K562 (cell line): ENCODE results near the gene PNKD. TPM values are rescaled to one million over a fixed set of nuclear protein-coding genes. Genes with fewer than 3 reads are reported as not detected.

ENCODE experiments used
- CBX1 ChIP-seq: sonication (generic); IDR thresholded peaks from 2 replicates; pipeline ENCODE4 v1.6.1; 2016; ENCODE audit warnings: antibody characterized with exemption, low read depth, mild to moderate bottlenecking
- CTCF ChIP-seq, 3 experiments: IDR thresholded peaks in 2 of 3; conservative IDR thresholded peaks in 1 of 3; 2 replicates each; pipeline ENCODE4 v1.5.1; 2011 to 2012; ENCODE audit warnings: low read length in 3 of 3, mild to moderate bottlenecking in 3 of 3, control low read depth in 2 of 3, improper control_type of control experiment in 1 of 3, inconsistent platforms in 1 of 3, low read depth in 1 of 3, mixed read lengths in 1 of 3, moderate library complexity in 1 of 3; ENCODE audit not compliant: insufficient read depth in 2 of 3
- DLX4 ChIP-seq: fragments of 250-450 bp; sonication (Bioruptor Pico); IDR thresholded peaks from 2 replicates; pipeline ENCODE4 v1.6.1; 2021; ENCODE audit warnings: mild to moderate bottlenecking
- FOXJ2 ChIP-seq: fragments of 200-800 bp; sonication (Bioruptor generic); IDR thresholded peaks from 2 replicates; pipeline ENCODE4 v1.6.1; 2016; ENCODE audit warnings: missing genetic modification characterization, missing compliant biosample characterization
- GABPB2 ChIP-seq: fragments of 250-450 bp; sonication (Bioruptor Pico); conservative IDR thresholded peaks from 2 replicates; pipeline ENCODE4 v1.5.1; 2021; ENCODE audit warnings: mild to moderate bottlenecking
- HDGF ChIP-seq: fragments of 450-650 bp; IDR thresholded peaks from 2 replicates; pipeline ENCODE4 v1.6.1; 2016
- HNRNPL ChIP-seq: fragments of 200-400 bp; formaldehyde crosslinking; IDR thresholded peaks from 2 replicates; pipeline ENCODE4 v1.6.1; 2017; ENCODE audit warnings: low read depth, mild to moderate bottlenecking, low read length
- KLF1 ChIP-seq: fragments of 450-650 bp; IDR thresholded peaks from 2 replicates; pipeline ENCODE4 v1.6.1; 2016; ENCODE audit warnings: missing genetic modification characterization, missing compliant biosample characterization
- MAZ ChIP-seq, 2 experiments: fragments of 450-650 bp in 1 of 2; sonication (generic) in 1 of 2; formaldehyde crosslinking; IDR thresholded peaks in 1 of 2; conservative IDR thresholded peaks in 1 of 2; 2 replicates each; pipeline versions ENCODE4 v1.4.0 to v1.5.0; 2020; ENCODE audit warnings: mild to moderate bottlenecking in 1 of 2, missing genetic modification reagents in 1 of 2
- MYC ChIP-seq, 2 experiments: fragments of 250-450 bp in 1 of 2; sonication (Bioruptor Pico) in 1 of 2; IDR thresholded peaks; 2 replicates each; pipeline versions ENCODE4 v1.5.1 to v1.6.1; 2012 to 2021; ENCODE audit warnings: low read depth in 2 of 2, borderline replicate concordance in 1 of 2, improper control_type of control experiment in 1 of 2, low read length in 1 of 2, mild to moderate bottlenecking in 1 of 2, moderate library complexity in 1 of 2
- NFIC ChIP-seq: fragments of 450-650 bp; IDR thresholded peaks from 2 replicates; pipeline ENCODE4 v1.6.1; 2017; ENCODE audit warnings: mild to moderate bottlenecking, inconsistent platforms
- NRF1 ChIP-seq, 2 experiments: fragments of 450-650 bp; IDR thresholded peaks in 1 of 2; conservative IDR thresholded peaks in 1 of 2; 2 replicates each; pipeline ENCODE4 v1.6.1; 2014; ENCODE audit warnings: mild to moderate bottlenecking in 2 of 2
- RFX1 ChIP-seq: fragments of 450-650 bp; IDR thresholded peaks from 2 replicates; pipeline ENCODE4 v1.6.1; 2016; ENCODE audit warnings: mild to moderate bottlenecking, moderate library complexity
- SIN3A ChIP-seq, 2 experiments: fragments of 150-350 bp in 1 of 2; IDR thresholded peaks; 2 replicates each; pipeline ENCODE4 v1.6.1; 2011 to 2016; ENCODE audit warnings: borderline replicate concordance in 2 of 2, low read depth in 2 of 2, low read length in 2 of 2, mild to moderate bottlenecking in 2 of 2, moderate library complexity in 2 of 2; ENCODE audit not compliant: control insufficient read depth in 1 of 2
- TEAD1 ChIP-seq, 2 experiments: fragments of 450-650 bp in 1 of 2; sonication (generic) in 1 of 2; formaldehyde crosslinking; IDR thresholded peaks; 2 replicates each; pipeline versions ENCODE4 v1.4.0 to v1.8.0; 2020 to 2022; ENCODE audit warnings: mild to moderate bottlenecking in 2 of 2, missing genetic modification reagents in 1 of 2
- ZNF511 ChIP-seq: sonication (generic); formaldehyde crosslinking; IDR thresholded peaks from 2 replicates; pipeline ENCODE4 v1.8.0; 2022; ENCODE audit warnings: mild to moderate bottlenecking, missing genetic modification reagents
- ZNF77 ChIP-seq: fragments of 250-450 bp; sonication (Bioruptor Pico); IDR thresholded peaks from 2 replicates; pipeline ENCODE4 v1.5.0; 2020
- polyA plus RNA-seq, 8 experiments: library from polyadenylated mRNA; depleted of rRNA in 4 of 8; stranded (reverse) in 5 of 8; unstranded in 3 of 8; fragments of >200 nt; fragmentation: Nextera tagmentation in 2 of 8; fragmentation: Illumina TruSeq in 1 of 8; extraction: Ambion mirVana in 2 of 8; extraction: Trizol in 1 of 8; gene quantifications; 2 replicates each; pipeline versions ENCODE4 v1.2.1 to v1.2.3, GENCODE V29; 2011 to 2014; ENCODE audit warnings: inconsistent platforms in 1 of 8, missing spikeins in 1 of 8
- total RNA-seq, 7 experiments: library from RNA; depleted of rRNA in 6 of 7; stranded (reverse); fragments of >200 nt in 6 of 7; fragmentation: Illumina TruSeq in 2 of 7; extraction: Trizol in 2 of 7; gene quantifications; 2 replicates each; pipeline versions ENCODE4 v1.2.1 to v1.2.3, GENCODE V29; 2011 to 2021; ENCODE audit warnings: low replicate concordance in 1 of 7
- TF ChIP-seq, protein P1 (sequence below): fragments of 200-800 bp; sonication (Bioruptor generic); IDR thresholded peaks from 2 replicates; pipeline ENCODE4 v1.6.1; 2017; ENCODE audit warnings: missing genetic modification characterization, missing compliant biosample characterization
- TF ChIP-seq, protein P2 (sequence below): fragments of 250-450 bp; sonication (Bioruptor Pico); IDR thresholded peaks from 2 replicates; pipeline ENCODE4 v1.5.0; 2021; ENCODE audit warnings: mild to moderate bottlenecking, borderline replicate concordance

PNKD gene
- total and polyA plus RNA-seq, 9 of the 15 experiments (the other 6 are each of a cell fraction or from before 2014, with no cell fraction given) = 26.0 to 105 (median 60.1) TPM

- TF ChIP-seq, protein P1, sequence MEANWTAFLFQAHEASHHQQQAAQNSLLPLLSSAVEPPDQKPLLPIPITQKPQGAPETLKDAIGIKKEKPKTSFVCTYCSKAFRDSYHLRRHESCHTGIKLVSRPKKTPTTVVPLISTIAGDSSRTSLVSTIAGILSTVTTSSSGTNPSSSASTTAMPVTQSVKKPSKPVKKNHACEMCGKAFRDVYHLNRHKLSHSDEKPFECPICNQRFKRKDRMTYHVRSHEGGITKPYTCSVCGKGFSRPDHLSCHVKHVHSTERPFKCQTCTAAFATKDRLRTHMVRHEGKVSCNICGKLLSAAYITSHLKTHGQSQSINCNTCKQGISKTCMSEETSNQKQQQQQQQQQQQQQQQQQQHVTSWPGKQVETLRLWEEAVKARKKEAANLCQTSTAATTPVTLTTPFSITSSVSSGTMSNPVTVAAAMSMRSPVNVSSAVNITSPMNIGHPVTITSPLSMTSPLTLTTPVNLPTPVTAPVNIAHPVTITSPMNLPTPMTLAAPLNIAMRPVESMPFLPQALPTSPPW = peak; percentile 87
- TF ChIP-seq FOXJ2 (tag) (0 out of 2 replicates have a peak, but pooled peaks have one; percentile 17), KLF1 (tag) (0 out of 2 replicates have a peak, but pooled peaks have one; percentile 45), SIN3A (IDR thresholded peaks at IDR 0.05; ENCODE audit: borderline replicate concordance in 2 of 2, control insufficient read depth in 1 of 2, low read depth in 2 of 2, low read length in 2 of 2) (0 out of 4 replicates have a peak, but pooled peaks of 1 of the 2 experiments have one; percentile 36), CTCF (IDR thresholded peaks at IDR 0.05 in 2 of 3, conservative IDR thresholded peaks at IDR 0.05 in 1 of 3; ENCODE audit: insufficient read depth in 2 of 3, low read depth in 1 of 3, low read length in 3 of 3) (0 out of 6 replicates have a peak, but pooled peaks of 1 of the 3 experiments have one; percentile 3), ZNF511 (0 out of 2 replicates have a peak, but pooled peaks have one; percentile 25), HDGF (no peak), TEAD1 (CRISPR knock-in tag; IDR thresholded peaks at IDR 0.05) (0 out of 4 replicates have a peak, but pooled peaks of 1 of the 2 experiments have one; percentile 23), NRF1 (conservative IDR thresholded peaks at IDR 0.05 in 1 of 2, IDR thresholded peaks at IDR 0.05 in 1 of 2) (peak; percentile 70 to 75), RFX1 (peak; percentile 89), DLX4 (no peak), MYC (IDR thresholded peaks at IDR 0.05; ENCODE audit: low read depth, low read length) (peak; percentile 64), MYC (CRISPR knock-in tag; IDR thresholded peaks at IDR 0.05; ENCODE audit: borderline replicate concordance, low read depth) (no peak), MAZ (CRISPR knock-in tag; conservative IDR thresholded peaks at IDR 0.05 in 1 of 2, IDR thresholded peaks at IDR 0.05 in 1 of 2) (peak in 1 of 2 experiments; percentile 73; a peak in 1 of 4 replicates), ZNF77 (CRISPR knock-in tag) (no peak), CBX1 (no peak), HNRNPL (peak; percentile 82; the same call in 1 of the 2 replicates), GABPB2 (CRISPR knock-in tag) (no peak), NFIC (peak; percentile 100)
- TF ChIP-seq, protein P2, sequence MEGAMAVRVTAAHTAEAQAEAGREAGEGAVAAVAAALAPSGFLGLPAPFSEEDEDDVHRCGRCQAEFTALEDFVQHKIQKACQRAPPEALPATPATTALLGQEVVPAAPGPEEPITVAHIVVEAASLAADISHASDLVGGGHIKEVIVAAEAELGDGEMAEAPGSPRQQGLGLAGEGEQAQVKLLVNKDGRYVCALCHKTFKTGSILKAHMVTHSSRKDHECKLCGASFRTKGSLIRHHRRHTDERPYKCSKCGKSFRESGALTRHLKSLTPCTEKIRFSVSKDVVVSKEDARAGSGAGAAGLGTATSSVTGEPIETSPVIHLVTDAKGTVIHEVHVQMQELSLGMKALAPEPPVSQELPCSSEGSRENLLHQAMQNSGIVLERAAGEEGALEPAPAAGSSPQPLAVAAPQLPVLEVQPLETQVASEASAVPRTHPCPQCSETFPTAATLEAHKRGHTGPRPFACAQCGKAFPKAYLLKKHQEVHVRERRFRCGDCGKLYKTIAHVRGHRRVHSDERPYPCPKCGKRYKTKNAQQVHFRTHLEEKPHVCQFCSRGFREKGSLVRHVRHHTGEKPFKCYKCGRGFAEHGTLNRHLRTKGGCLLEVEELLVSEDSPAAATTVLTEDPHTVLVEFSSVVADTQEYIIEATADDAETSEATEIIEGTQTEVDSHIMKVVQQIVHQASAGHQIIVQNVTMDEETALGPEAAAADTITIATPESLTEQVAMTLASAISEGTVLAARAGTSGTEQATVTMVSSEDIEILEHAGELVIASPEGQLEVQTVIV (CRISPR knock-in tag) = no peak
Observed at GRCh38 chr2:218322768-218323525, 52.6 kb downstream of the PNKD start (continued).
